Keratinocyte (primary cell): ENCODE results near the gene ARHGEF16.

Experiments
- EZH2 ChIP-seq: IDR thresholded peaks from one replicate; pipeline ENCODE4 v1.6.1; 2012; ENCODE audit warnings: inconsistent platforms, mild to moderate bottlenecking, low read length, moderate library complexity
- TF ChIP-seq, protein P1 (sequence below), 3 experiments: IDR thresholded peaks in 1 of 3; conservative IDR thresholded peaks in 1 of 3; optimal IDR thresholded peaks in 1 of 3; 2 replicates in 2 of 3; 3 replicates in 1 of 3; pipeline versions ENCODE3 to v1.5.1; 2011; ENCODE audit warnings: low read length in 3 of 3, mild to moderate bottlenecking in 3 of 3, moderate library complexity in 2 of 3, control low read depth in 1 of 3, inconsistent platforms in 1 of 3; ENCODE audit not compliant: insufficient read depth in 2 of 3; ENCODE audit errors: extremely low read depth in 1 of 3

DNA sequence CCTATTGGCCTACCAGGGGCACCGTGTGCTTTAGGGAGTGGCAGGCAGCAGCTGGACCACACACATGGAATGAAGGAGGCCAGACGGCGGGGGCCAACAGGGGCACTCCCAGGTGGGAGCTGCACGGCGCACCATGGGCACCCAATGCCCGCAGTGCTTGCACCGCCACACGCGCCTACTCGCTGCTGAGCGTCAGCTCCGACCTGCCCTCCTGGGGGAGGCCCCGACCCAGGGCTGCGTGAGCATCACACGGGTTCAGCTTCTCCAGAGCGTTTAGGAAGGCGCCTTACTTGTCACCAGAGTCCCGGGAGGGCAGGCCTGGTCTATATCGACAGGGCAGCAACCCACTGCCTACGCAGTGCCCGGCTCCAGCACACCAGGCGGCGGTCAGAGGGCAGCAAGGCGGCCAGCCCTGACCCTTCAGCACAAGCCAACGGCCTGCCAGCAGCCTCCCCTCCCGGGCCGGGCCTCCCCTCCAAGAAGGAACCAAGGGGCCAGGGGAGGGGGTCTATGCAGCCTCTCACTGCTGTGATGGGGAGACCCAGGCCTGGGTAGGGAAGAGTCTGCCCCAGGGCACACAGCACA is 64.9 kb downstream of the ARHGEF16 start:
- TF ChIP-seq, protein P1, sequence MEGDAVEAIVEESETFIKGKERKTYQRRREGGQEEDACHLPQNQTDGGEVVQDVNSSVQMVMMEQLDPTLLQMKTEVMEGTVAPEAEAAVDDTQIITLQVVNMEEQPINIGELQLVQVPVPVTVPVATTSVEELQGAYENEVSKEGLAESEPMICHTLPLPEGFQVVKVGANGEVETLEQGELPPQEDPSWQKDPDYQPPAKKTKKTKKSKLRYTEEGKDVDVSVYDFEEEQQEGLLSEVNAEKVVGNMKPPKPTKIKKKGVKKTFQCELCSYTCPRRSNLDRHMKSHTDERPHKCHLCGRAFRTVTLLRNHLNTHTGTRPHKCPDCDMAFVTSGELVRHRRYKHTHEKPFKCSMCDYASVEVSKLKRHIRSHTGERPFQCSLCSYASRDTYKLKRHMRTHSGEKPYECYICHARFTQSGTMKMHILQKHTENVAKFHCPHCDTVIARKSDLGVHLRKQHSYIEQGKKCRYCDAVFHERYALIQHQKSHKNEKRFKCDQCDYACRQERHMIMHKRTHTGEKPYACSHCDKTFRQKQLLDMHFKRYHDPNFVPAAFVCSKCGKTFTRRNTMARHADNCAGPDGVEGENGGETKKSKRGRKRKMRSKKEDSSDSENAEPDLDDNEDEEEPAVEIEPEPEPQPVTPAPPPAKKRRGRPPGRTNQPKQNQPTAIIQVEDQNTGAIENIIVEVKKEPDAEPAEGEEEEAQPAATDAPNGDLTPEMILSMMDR (optimal IDR thresholded peaks at IDR 0.05 in 1 of 3, IDR thresholded peaks at IDR 0.05 in 1 of 3, conservative IDR thresholded peaks at IDR 0.05 in 1 of 3; ENCODE audit: extremely low read depth in 1 of 3, insufficient read depth in 2 of 3, low read length in 3 of 3) = no peak
- no peak for TF ChIP-seq EZH2
